Colonic mucosa (tissue), 4 donors: ENCODE results near the gene MFSD11. TPM values are rescaled to one million over a fixed set of nuclear protein-coding genes. Genes with fewer than 3 reads are reported as not detected.
"Not testable (repeated sequence)": the region's sequence is repeated elsewhere in the genome, so short reads cannot be mapped to it uniquely, and the experiment has no call there.

Experiments used
- DNase-seq: peaks from one replicate; pipeline ENCODE4 v3.0.0-alpha.2; 2020
- H3K27ac ChIP-seq: fragments of 200-600 bp; one replicate; pipeline ENCODE4 v1.8.0; 2021
- H3K27me3 ChIP-seq: fragments of 200-600 bp; one replicate; pipeline ENCODE4 v1.8.0; 2021
- H3K36me3 ChIP-seq: fragments of 200-600 bp; one replicate; pipeline ENCODE4 v1.8.0; 2021
- H3K4me1 ChIP-seq: fragments of 200-600 bp; one replicate; pipeline ENCODE4 v1.8.0; 2021; ENCODE audit warnings: mild to moderate bottlenecking
- H3K4me3 ChIP-seq: fragments of 200-600 bp; one replicate; pipeline ENCODE4 v1.8.0; 2021
- H3K9ac ChIP-seq, 2 donors: one replicate each; pipeline ENCODE4 v1.7.0; 2013; ENCODE audit warnings: control low read depth in 2 of 2, low read depth in 2 of 2, low read length in 2 of 2
- H3K9me3 ChIP-seq: fragments of 200-600 bp; one replicate; pipeline ENCODE4 v1.8.0; 2021
- intact Hi-C: fragments of 100-400 bp; cut with DNase I; formaldehyde crosslinking; loops from one replicate; pipeline ENCODE4 v1.14.1; 2022
- total RNA-seq, 2 donors: library from RNA; stranded (reverse); fragmentation: NEBNext Ultra II Directional in 1 of 2; extraction: Animal tissue kit (Norgen Biotek cat#: 25700) in 1 of 2; gene quantifications; one replicate each; pipeline ENCODE4 v1.2.1, GENCODE V29; 2021
- TF ChIP-seq, protein P1 (sequence below): fragments of 200-600 bp; IDR thresholded peaks from one replicate; pipeline ENCODE4 v1.8.0; 2022; ENCODE audit warnings: antibody characterized with exemption, mild to moderate bottlenecking
- donor health status: healthy.
- donor health status: DM: no; HTN: no; CAD: no.
- donor health status: DM: no; HTN: no; CAD: no.

The MFSD11 gene
- total RNA-seq, 2 donors from 2014 or later, result 24.9 to 38.9 TPM

DNA sequence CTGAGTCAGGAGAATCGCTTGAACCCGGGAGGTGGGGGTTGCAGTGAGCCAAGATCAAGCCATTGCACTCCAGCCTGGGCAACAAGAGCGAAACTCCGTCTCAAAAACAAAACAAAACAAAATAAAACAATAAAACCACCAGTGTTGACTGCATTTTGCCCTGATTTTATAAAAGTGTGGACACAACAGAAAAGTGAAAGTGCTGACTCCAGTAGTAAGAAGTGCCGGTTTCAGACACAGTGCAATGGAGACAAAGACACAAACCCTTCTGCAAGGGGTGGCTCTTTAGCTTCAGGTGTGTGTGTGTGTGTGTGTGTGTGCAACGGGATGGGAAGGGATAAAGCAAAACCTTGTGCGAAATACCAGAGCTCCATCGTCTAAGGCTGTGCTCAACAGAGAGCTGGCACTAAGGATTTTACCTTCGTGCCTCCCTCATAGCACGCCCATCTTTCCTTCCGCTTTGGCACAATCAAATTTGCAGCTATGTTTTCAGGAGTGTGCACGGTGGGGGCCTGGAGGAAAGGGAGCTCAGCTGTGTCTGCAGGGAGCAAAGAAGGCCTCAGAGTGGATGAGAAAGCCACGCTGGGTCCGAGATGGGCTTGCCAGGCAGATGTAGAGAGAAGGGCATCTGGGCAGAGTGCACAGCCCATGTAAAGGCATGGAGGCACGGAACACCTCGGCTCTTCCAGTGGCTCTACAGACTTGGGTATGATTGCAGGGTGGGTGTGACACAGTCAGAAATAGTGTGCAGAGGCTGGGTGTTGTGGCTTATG lies 42.7 kb upstream of the MFSD11 start:
- TF ChIP-seq, protein P1, sequence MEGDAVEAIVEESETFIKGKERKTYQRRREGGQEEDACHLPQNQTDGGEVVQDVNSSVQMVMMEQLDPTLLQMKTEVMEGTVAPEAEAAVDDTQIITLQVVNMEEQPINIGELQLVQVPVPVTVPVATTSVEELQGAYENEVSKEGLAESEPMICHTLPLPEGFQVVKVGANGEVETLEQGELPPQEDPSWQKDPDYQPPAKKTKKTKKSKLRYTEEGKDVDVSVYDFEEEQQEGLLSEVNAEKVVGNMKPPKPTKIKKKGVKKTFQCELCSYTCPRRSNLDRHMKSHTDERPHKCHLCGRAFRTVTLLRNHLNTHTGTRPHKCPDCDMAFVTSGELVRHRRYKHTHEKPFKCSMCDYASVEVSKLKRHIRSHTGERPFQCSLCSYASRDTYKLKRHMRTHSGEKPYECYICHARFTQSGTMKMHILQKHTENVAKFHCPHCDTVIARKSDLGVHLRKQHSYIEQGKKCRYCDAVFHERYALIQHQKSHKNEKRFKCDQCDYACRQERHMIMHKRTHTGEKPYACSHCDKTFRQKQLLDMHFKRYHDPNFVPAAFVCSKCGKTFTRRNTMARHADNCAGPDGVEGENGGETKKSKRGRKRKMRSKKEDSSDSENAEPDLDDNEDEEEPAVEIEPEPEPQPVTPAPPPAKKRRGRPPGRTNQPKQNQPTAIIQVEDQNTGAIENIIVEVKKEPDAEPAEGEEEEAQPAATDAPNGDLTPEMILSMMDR, result no peak
- no peaks in the 10 kb centered on the region for H3K36me3 ChIP-seq
- intact Hi-C loops, result no loop called here
- DNase-seq, result no peak
- no peaks in the 10 kb centered on the region for H3K9me3 ChIP-seq
- H3K4me3 ChIP-seq, result no peak overlapping the region
- H3K27me3 ChIP-seq, result no peaks in the 10 kb centered on the region
- no peak overlapping the region for H3K27ac ChIP-seq
- H3K9ac ChIP-seq, result no peak overlapping the region
- no peaks in the 10 kb centered on the region for H3K4me1 ChIP-seq

DNA sequence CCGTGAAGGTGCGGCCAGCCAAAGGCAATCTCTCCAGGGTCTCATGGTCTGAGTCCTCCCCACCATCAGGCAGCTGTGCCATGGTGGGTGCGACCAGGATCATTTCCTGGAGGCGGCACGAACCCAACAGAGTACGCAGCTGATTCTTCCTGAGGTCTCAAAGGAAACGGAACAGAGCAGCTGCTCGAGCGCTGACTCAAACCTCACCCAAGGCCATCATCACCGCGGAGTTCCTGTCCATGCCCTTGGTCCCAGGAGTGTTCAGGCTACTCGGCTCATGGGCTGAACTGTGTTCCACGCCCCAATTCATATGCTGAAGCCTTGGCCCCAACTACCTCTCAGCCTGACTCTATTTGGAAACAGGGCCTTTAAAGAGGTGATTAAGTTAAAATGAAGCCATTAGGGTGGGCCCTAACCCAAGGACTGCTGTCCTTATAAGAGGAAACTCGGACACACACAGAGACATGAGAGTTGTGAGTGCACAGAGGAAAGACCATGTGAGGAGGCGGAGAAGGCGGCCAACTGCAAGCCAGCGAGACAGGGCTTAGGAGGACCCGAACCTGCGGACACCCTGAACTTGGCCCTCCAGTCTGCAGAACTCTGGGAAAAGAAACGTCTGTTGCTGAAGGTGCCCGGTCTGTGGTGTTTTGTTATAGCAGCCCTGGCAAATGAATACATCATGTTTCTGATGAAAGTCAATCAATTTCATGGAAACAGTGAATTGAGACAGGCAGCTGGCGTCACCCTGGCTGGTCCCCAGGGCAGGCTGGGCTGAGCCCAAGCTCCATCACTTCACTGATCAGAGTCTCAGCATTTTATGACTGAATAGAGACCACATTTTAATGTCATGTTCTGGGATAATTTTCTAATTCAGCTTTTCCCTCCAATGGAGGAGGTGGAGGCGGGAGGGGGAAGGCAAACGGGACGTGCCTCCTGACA lies 40.9 kb upstream of the MFSD11 start:
- no peak for DNase-seq
- H3K36me3 ChIP-seq, result no peaks in the 10 kb centered on the region
- H3K9ac ChIP-seq, result peak overlapping the region in 1 of 2 donors; percentile 26
- no peaks in the 10 kb centered on the region for H3K9me3 ChIP-seq
- no peaks in the 10 kb centered on the region for H3K27me3 ChIP-seq
- H3K27ac ChIP-seq, result no peak overlapping the region
- no peaks in the 10 kb centered on the region for H3K4me1 ChIP-seq
- intact Hi-C loops, result no loop called here
- no peak overlapping the region for H3K4me3 ChIP-seq
- TF ChIP-seq, protein P1, result no peak

DNA sequence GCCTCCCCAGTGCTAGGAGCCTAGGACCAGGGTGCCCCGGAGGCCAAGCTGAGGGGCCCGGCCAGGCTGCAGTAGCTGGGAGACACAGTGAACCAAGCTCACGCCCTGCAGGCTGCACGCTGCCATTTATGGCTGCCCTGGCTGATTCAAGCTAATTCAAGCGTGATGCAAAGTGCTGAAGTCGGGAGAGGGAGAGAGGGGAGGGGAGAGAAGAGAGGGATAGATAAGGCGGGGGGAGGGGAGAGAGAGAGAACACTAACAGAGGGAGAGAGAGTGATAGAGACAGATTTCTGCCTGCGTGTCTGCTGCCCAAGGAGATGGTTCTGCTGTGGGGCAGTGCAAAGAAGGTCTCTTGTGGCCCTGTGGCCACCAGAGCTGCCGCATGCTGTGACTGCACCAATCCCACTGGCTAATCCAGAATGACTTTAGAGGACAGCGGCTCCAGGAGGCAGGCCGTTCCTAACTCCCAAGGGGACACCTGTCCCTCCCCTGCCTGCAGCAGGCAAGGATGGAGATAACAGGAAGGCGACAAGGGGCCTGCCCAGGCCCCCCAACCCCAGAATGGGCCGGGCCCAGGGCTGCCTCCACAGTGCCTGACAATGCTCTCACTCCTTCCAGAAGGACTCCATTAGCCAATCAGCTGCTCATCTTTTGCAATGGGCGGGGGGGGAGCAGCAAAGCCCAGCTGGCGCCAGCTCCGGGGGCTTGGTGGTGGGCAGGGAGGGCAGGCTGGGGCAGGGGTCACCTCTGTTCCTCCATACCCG lies 40.0 kb upstream of the MFSD11 start:
- TF ChIP-seq, protein P1, result no peak
- no peak overlapping the region for H3K27ac ChIP-seq
- no peak for DNase-seq
- H3K9me3 ChIP-seq, result no peaks in the 10 kb centered on the region
- H3K36me3 ChIP-seq, result no peaks in the 10 kb centered on the region
- intact Hi-C loops, result no loop called here
- no peaks in the 10 kb centered on the region for H3K4me1 ChIP-seq
- no peak overlapping the region for H3K4me3 ChIP-seq
- peak overlapping the region in 1 of 2 donors; percentile 26 for H3K9ac ChIP-seq
- H3K27me3 ChIP-seq, result no peaks in the 10 kb centered on the region

DNA sequence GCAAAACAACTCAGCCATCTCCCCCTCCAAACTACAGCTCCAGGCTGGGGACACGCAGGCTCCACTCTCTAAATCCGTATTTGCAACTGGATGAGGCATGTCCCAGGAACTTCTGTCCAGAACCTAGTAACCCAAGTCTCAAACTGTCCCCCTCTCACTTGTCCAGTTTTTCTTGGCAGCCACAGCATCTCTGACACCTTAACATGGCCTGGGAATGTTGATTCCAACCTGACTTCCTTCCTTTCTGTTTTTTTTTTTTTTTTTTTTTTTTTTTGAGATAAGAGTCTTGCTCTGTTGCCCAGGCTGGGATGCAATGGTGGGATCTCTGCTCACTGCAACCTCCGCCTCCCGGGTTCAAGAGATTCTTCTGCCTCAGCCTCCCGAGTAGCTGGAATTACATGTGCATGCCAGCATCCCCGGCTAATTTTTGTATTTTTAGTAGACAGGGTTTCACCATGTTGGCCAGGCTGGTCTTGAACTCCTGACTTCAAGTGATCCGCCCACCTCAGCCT lies 39.4 kb upstream of the MFSD11 start:
- H3K36me3 ChIP-seq, H3K27ac ChIP-seq, H3K4me1 ChIP-seq, DNase-seq, intact Hi-C loops, H3K4me3 ChIP-seq, H3K9me3 ChIP-seq, H3K9ac ChIP-seq, H3K27me3 ChIP-seq: not testable (repeated sequence)

DNA sequence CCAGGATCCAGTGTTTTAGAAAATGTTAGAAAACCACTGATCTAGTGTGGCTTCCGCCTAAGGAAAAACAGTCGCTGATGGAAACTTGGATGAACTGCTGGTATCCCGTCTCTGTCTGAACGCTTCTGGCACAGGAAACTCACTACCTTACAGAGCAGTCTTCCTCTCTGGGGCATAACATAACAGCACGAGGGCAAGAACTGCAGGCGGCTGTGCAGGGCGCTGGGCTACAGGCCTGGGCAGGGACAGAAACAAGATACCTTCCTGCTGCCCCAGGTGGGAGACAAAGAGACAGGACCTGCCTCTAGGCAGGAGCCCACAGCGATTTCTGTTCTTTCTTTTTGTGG lies 37.7 kb upstream of the MFSD11 start:
- DNase-seq, result no peak
- TF ChIP-seq, protein P1, result no peak
- no peaks in the 10 kb centered on the region for H3K4me1 ChIP-seq
- peak overlapping the region; percentile 2 to 56 for H3K9ac ChIP-seq
- peak overlapping the region; percentile 63 for H3K27ac ChIP-seq
- no peak overlapping the region for H3K4me3 ChIP-seq
- no peaks in the 10 kb centered on the region for H3K36me3 ChIP-seq
- H3K9me3 ChIP-seq, result no peaks in the 10 kb centered on the region
- intact Hi-C loops, result no loop called here
- H3K27me3 ChIP-seq, result no peaks in the 10 kb centered on the region
